NB4 (cell line): ENCODE data around the gene C1orf87.

Source experiments
- DNase-seq: peaks from one replicate; pipeline ENCODE4 v3.0.0; 2010; ENCODE audit warnings: low read depth
- H3K4me3 ChIP-seq: one replicate; pipeline ENCODE4 v1.5.1; 2011; ENCODE audit warnings: mild to moderate bottlenecking, low read depth, low read length, moderate library complexity
- CTCF ChIP-seq: IDR thresholded peaks from one replicate; pipeline ENCODE4 v1.5.1; 2012; ENCODE audit warnings: low read depth, low read length
- MAX ChIP-seq: IDR thresholded peaks from 2 replicates; pipeline ENCODE4 v1.6.1; 2011; ENCODE audit warnings: low read depth, low read length
- MYC ChIP-seq: IDR thresholded peaks from 2 replicates; pipeline ENCODE4 v1.6.1; 2011; ENCODE audit warnings: low read depth, low read length
- POLR2A ChIP-seq: IDR thresholded peaks from 2 replicates; pipeline ENCODE4 v1.6.1; 2011; ENCODE audit warnings: mild to moderate bottlenecking; ENCODE audit not compliant: insufficient read length; ENCODE audit errors: extremely low read depth

C1orf87 gene

DNA sequence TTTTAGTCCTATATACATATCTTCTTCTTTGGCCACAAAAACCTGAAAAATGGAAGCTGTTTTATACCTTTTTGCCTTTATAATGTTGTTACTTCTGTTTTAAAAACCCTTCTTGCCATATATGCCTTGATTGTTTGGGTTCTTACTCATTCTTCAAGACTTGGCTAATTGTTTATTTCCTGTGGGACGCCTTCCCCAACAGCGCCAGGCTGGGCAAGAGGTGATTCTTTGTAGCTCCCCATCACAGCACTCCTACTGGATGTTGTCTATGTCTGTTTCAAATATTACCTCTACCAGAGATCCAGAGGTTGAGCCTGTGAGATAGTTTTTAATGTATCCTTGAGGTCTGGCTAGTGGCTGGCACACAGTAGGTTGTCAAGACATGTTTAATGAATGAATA is 73.8 kb downstream of the C1orf87 start:
- H3K4me3 ChIP-seq: no peak overlapping the region
- DNase-seq: no peak
- TF ChIP-seq MYC: no peak
- TF ChIP-seq MAX: no peak
- no peak for TF ChIP-seq CTCF
- TF ChIP-seq POLR2A: no peak

DNA sequence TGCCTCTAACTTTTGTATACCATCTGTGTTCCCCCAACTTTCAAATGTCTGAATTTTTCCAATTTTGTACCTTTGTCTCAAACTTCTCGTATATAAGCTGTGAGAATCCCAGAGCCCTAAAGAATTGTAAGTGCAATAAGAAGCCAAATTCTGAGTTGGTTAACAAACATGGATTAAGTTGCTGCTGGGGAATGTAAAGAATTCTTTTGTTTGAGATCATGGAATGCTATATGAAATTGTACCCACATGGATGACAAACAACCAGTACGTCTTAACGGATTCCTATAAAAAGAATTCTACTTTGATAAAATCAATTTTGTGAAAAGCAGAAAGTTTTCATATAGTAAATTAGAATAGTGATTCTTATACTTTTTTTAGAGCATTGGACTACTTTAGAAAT is 74.6 kb downstream of the C1orf87 start:
- H3K4me3 ChIP-seq: no peak overlapping the region
- TF ChIP-seq MYC (no peak), POLR2A (no peak), MAX (no peak), CTCF (no peak)
- DNase-seq: no peak

- no peak overlapping the region for H3K4me3 ChIP-seq
- TF ChIP-seq MYC: no peak
- no peak for TF ChIP-seq POLR2A
- TF ChIP-seq MAX: no peak
- no peak for TF ChIP-seq CTCF
- no peak for DNase-seq
Observed at GRCh38 chr1:59997479-59998115, 76.0 kb downstream of the C1orf87 start.

DNA sequence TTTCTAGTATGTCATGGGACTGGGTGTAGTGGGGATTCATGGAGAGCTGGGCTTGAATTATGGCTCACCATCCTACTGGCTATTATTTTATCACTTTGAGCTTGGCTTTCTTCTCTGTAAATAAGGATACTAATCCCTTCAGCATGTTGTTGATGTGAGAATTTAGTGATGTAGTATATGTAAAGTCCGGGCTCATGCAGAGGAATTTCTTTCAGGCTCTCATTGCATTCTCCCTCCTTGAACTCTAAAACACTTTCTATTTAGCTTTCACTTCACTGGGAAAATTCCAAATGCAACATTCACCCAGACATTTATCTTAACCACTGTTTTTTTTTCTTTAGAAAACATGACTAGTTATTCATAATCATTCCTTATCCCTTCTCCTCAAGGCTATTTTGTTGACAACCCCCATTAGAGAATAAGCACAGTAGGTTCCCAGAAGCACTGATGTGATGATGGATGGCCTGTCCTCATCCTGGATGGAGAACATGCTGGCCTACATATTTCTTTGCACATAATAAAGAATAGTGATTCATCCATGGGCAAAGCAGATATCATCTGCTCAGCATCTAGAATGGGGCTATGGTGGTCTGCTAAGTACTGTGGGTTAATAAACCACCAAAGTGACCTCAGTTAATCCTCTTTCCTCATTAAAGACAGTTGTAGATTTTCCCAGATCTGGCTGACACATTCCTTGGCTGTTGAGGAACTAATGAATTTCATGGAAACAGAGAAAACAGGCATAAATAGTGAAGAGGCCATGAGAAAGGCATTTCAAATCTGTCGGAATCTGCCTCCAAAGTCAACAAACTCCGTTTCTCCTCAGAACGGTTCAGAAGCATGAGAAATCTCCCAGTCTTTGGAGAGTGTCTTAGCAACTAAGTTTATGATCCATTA is 79.0 kb downstream of the C1orf87 start:
- TF ChIP-seq MAX: no peak

DNA sequence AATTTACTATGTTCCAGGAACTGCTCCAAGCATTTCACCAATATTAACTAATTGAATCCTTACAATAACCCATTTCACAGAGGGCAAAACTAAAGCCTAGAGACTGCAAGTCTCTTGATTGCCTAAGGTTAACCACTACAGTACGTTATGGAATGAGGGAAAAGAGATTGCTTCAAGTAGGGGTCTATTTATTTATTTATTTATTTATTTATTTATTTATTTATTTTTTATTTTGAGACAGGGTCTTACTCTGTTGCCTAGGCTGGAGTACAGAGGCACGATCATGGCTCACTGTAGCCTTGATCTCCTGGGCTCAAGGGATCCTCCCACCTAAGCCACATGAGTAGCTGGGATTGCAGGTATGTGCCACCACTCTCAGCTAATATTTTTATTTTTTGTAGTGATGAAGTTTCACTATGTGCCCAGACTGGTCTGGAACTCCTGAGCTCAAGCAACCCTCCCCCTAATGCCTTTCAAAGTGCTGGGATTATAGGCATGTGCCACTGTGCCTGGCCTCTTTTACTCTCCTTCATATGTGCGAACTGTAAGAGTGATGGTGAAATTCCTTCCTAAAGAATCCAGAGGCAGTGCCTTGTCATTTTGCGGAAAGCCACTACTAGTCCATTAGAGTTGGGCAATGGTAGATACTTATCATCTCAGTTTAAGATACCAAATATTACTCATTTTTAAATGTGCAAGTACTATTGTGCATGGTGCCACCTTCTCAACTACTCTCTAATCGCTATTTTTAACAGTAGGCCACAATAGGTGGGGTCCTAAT is 81.3 kb downstream of the C1orf87 start:
- H3K4me3 ChIP-seq: no peak overlapping the region
- TF ChIP-seq CTCF (no peak), MAX (no peak), POLR2A (no peak), MYC (no peak)
- no peak for DNase-seq

More for the DNA sequence above, 79.0 kb downstream of the C1orf87 start:
- no peak for DNase-seq
- no peak overlapping the region for H3K4me3 ChIP-seq
